PC-9 (cell line): ENCODE measurements around the gene PHYHIPL. TPM values are rescaled to one million over a fixed set of nuclear protein-coding genes. Genes with fewer than 3 reads are reported as not detected.

Experiments
- BruUV-seq: library from RNA; stranded (reverse); fragments of 400-500 nt; replicated peaks from 2 replicates; lab custom pipeline; 2021; lab: Mats Ljungman, UMichigan
- CTCF ChIA-PET: fragments of 300-600 bp; sonication (Branson Sonifier 250); formaldehyde crosslinking; loops from one replicate; lab custom pipeline; 2022; ENCODE audit warnings: antibody characterized with exemption; lab: Charles Lee
- POLR2A ChIA-PET: fragments of 300-600 bp; sonication (Branson Sonifier 250); formaldehyde crosslinking; loops from one replicate; lab custom pipeline; 2022; ENCODE audit warnings: antibody characterized with exemption; ENCODE audit not compliant: unreplicated experiment; lab: Charles Lee
- DNase-seq, 2 experiments: peaks; one replicate each; pipeline versions ENCODE4 v3.0.0 to v3.0.0-alpha.2; 2015 to 2022; ENCODE audit warnings: mixed read lengths in 1 of 2
- H2AFZ ChIP-seq: fragments of 200-600 bp; sonication (generic); 2 replicates; pipeline ENCODE4 v1.8.1; 2017; ENCODE audit warnings: antibody characterized with exemption
- H3F3A ChIP-seq: fragments of 200-600 bp; sonication (generic); 2 replicates; pipeline ENCODE4 v1.8.1; 2017; ENCODE audit warnings: antibody characterized with exemption, mild to moderate bottlenecking, low read depth; ENCODE audit not compliant: insufficient read depth
- H3K27ac ChIP-seq: fragments of 200-600 bp; sonication (generic); 2 replicates; pipeline ENCODE4 v1.6.1; 2016; ENCODE audit warnings: mixed run types
- H3K27me3 ChIP-seq: fragments of 200-600 bp; sonication (generic); 2 replicates; pipeline ENCODE4 v1.6.1; 2016; ENCODE audit warnings: low read depth, mixed run types; ENCODE audit not compliant: insufficient read depth
- H3K36me3 ChIP-seq: fragments of 200-600 bp; sonication (generic); 2 replicates; pipeline ENCODE4 v1.6.1; 2016; ENCODE audit warnings: low read depth, mixed run types
- H3K4me1 ChIP-seq: fragments of 200-600 bp; sonication (generic); replicated peaks from 2 replicates; pipeline ENCODE4 v1.6.1; 2016; ENCODE audit warnings: mixed run types; ENCODE audit not compliant: insufficient read depth
- H3K4me2 ChIP-seq: fragments of 200-600 bp; sonication (generic); 2 replicates; pipeline ENCODE4 v1.6.1; 2017; ENCODE audit warnings: mixed run types
- H3K4me3 ChIP-seq: fragments of 200-600 bp; sonication (generic); 2 replicates; pipeline ENCODE4 v1.6.1; 2016; ENCODE audit warnings: mixed run types
- H3K79me2 ChIP-seq: fragments of 200-600 bp; sonication (generic); 2 replicates; pipeline ENCODE4 v1.6.1; 2017; ENCODE audit warnings: low read depth, mixed run types
- H3K9me2 ChIP-seq: fragments of 200-600 bp; sonication (generic); 2 replicates; pipeline ENCODE4 v1.8.1; 2017; ENCODE audit warnings: mild to moderate bottlenecking; ENCODE audit not compliant: insufficient read depth
- H3K9me3 ChIP-seq: fragments of 200-600 bp; sonication (generic); 2 replicates; pipeline ENCODE4 v1.8.1; 2016; ENCODE audit warnings: low read depth; ENCODE audit not compliant: insufficient read depth
- H4K20me1 ChIP-seq: fragments of 200-600 bp; sonication (generic); 2 replicates; pipeline ENCODE4 v1.8.1; 2017; ENCODE audit not compliant: insufficient read depth
- CTCF ChIP-seq: fragments of 200-600 bp; sonication (generic); conservative IDR thresholded peaks from 2 replicates; pipeline ENCODE4 v1.6.1; 2017; ENCODE audit warnings: mixed run types, antibody characterized with exemption, mild to moderate bottlenecking, moderate library complexity
- EZH2 ChIP-seq: fragments of 200-600 bp; sonication (generic); IDR thresholded peaks from 2 replicates; pipeline ENCODE4 v1.8.0; 2017; ENCODE audit warnings: antibody characterized with exemption, low read depth
- intact Hi-C: fragments of 100-400 bp; cut with micrococcal nuclease; formaldehyde crosslinking; loops from one replicate; pipeline ENCODE4 v1.10.0; 2022; ENCODE audit not compliant: unreplicated experiment
- total RNA-seq: library from RNA; stranded (reverse); gene quantifications from 2 replicates; pipeline ENCODE4 v1.2.3, GENCODE V29; 2021

The PHYHIPL gene
- total RNA-seq, 1 experiment from 2014 or later = not detected

GRCh38 chr10:59143544-59143943 lies 32.9 kb upstream of the PHYHIPL start:
- no peak for TF ChIP-seq EZH2
- no peak for TF ChIP-seq CTCF
- Histone ChIP-seq H3K36me3 (no peaks in the 10 kb centered on the region), H3K9me3 (no peaks in the 10 kb centered on the region), H3K4me2 (no peak overlapping the region), H3F3A (no peaks in the 10 kb centered on the region), H3K9me2 (no peaks in the 10 kb centered on the region), H3K27ac (no peak overlapping the region), H3K4me1 (no peaks in the 10 kb centered on the region), H3K4me3 (no peak overlapping the region), H4K20me1 (no peaks in the 10 kb centered on the region), H3K79me2 (no peaks in the 10 kb centered on the region), H2AFZ (no peak overlapping the region), H3K27me3 (no peaks in the 10 kb centered on the region)
- POLR2A ChIA-PET = no interaction called here
- CTCF ChIA-PET = no interaction called here
- no peak for DNase-seq
- no TSS peak for BruUV-seq
- intact Hi-C loops = no loop called here

GRCh38 chr10:59148701-59149100 lies 27.7 kb upstream of the PHYHIPL start:
- Histone ChIP-seq H3K9me2 (no peaks in the 10 kb centered on the region), H3K79me2 (no peaks in the 10 kb centered on the region), H3K4me1 (no peaks in the 10 kb centered on the region), H3K36me3 (no peaks in the 10 kb centered on the region), H3K4me3 (no peak overlapping the region), H4K20me1 (no peaks in the 10 kb centered on the region), H3K9me3 (no peaks in the 10 kb centered on the region), H3K27me3 (no peaks in the 10 kb centered on the region), H3K4me2 (no peak overlapping the region), H2AFZ (no peak overlapping the region), H3K27ac (no peak overlapping the region), H3F3A (no peaks in the 10 kb centered on the region)
- intact Hi-C loops = no loop called here
- DNase-seq = no peak
- POLR2A ChIA-PET = no interaction called here
- no peak for TF ChIP-seq CTCF
- TF ChIP-seq EZH2 = no peak
- CTCF ChIA-PET = no interaction called here
- BruUV-seq = no TSS peak

- no TSS peak for BruUV-seq
- DNase-seq = no peak
- no peak overlapping the region for H2AFZ ChIP-seq
- intact Hi-C loops = no loop called here
- TF ChIP-seq EZH2 = no peak
- TF ChIP-seq CTCF = no peak
- no peaks in the 10 kb centered on the region for H3K27me3 ChIP-seq
- no peak overlapping the region for H3K27ac ChIP-seq
- no peaks in the 10 kb centered on the region for H3K36me3 ChIP-seq
- no peaks in the 10 kb centered on the region for H3K4me1 ChIP-seq
- no peaks in the 10 kb centered on the region for H3F3A ChIP-seq
- ChIA-PET CTCF (no interaction called here), POLR2A (no interaction called here)
- H3K4me3 ChIP-seq = no peak overlapping the region
- H3K79me2 ChIP-seq = no peaks in the 10 kb centered on the region
- no peaks in the 10 kb centered on the region for H3K9me3 ChIP-seq
- H3K9me2 ChIP-seq = no peaks in the 10 kb centered on the region
- H3K4me2 ChIP-seq = no peak overlapping the region
- H4K20me1 ChIP-seq = no peaks in the 10 kb centered on the region
Observed at GRCh38 chr10:59155556-59155955, 20.9 kb upstream of the PHYHIPL start.
